Endothelial cell of umbilical vein (primary cell): ENCODE results near the gene KLHL17. TPM values are rescaled to one million over a fixed set of nuclear protein-coding genes. Genes with fewer than 3 reads are reported as not detected.

ENCODE experiments used
- BruUV-seq: library from RNA; stranded (reverse); fragments of 400-500 nt; replicated peaks from 2 replicates; lab custom pipeline; 2021; lab: Mats Ljungman, UMichigan
- CTCF ChIA-PET: fragments of 300-600, 350-600 bp; sonication (Branson Sonifier 250); formaldehyde crosslinking; loops from one replicate; lab custom pipeline; 2021; ENCODE audit warnings: antibody characterized with exemption, inconsistent platforms; lab: Charles Lee
- POLR2A ChIA-PET: fragments of 300-600, 350-600 bp; sonication (Branson Sonifier 250); formaldehyde crosslinking; loops from one replicate; lab custom pipeline; 2021; ENCODE audit warnings: antibody characterized with exemption, inconsistent platforms; lab: Charles Lee
- DNase-seq: peaks from one replicate; pipeline ENCODE4 v3.0.0-alpha.2; 2011; ENCODE audit warnings: low read depth, low spot score
- FAIRE-seq: peaks from 2 replicates; lab custom pipeline; 2011; peaks lifted over from hg19 to GRCh38; lab: Jason Lieb, UNC
- H2AFZ ChIP-seq: 2 replicates; pipeline ENCODE4 v1.6.0; 2012; ENCODE audit warnings: low read depth, low read length, control low read depth, inconsistent platforms
- H3K27ac ChIP-seq: 2 replicates; pipeline ENCODE4 v1.5.1; 2011; ENCODE audit warnings: low read depth, mild to moderate bottlenecking, control low read depth, low read length, moderate library complexity; ENCODE audit not compliant: insufficient read depth
- H3K27me3 ChIP-seq, 2 experiments: 2 replicates each; pipeline versions ENCODE4 v1.6.0 to v1.6.1; 2011; ENCODE audit warnings: low read length in 2 of 2, mixed read lengths in 1 of 2; ENCODE audit not compliant: control insufficient read depth in 2 of 2, insufficient read depth in 2 of 2
- H3K36me3 ChIP-seq, 2 experiments: 2 replicates in 1 of 2; 3 replicates in 1 of 2; pipeline ENCODE4 v1.5.1; 2011; ENCODE audit warnings: low read length in 2 of 2, mild to moderate bottlenecking in 1 of 2, moderate library complexity in 1 of 2; ENCODE audit not compliant: control insufficient read depth in 2 of 2, insufficient read depth in 2 of 2; ENCODE audit errors: extremely low read depth in 1 of 2
- H3K4me1 ChIP-seq: 3 replicates; pipeline ENCODE4 v1.5.1; 2011; ENCODE audit warnings: mild to moderate bottlenecking, low read length; ENCODE audit not compliant: control insufficient read depth, insufficient read depth; ENCODE audit errors: extremely low read depth
- H3K4me2 ChIP-seq: 2 replicates; pipeline ENCODE4 v1.6.1; 2011; ENCODE audit warnings: low read length, control low read depth, mixed read lengths; ENCODE audit not compliant: insufficient read depth
- H3K4me3 ChIP-seq, 3 experiments: fragments of 200-600 bp in 1 of 3; sonication (generic), shearing (Covaris generic) in 1 of 3; replicated peaks in 1 of 3; 2 replicates each; pipeline ENCODE4 v1.5.1; 2011 to 2016; ENCODE audit warnings: control low read depth in 3 of 3, low read length in 3 of 3, mild to moderate bottlenecking in 2 of 3, inconsistent platforms in 1 of 3, low read depth in 1 of 3, moderate library complexity in 1 of 3; ENCODE audit not compliant: insufficient read depth in 1 of 3
- H3K79me2 ChIP-seq: 2 replicates; pipeline ENCODE4 v1.6.0; 2012; ENCODE audit warnings: low read length, inconsistent platforms; ENCODE audit not compliant: control insufficient read depth, insufficient read depth
- H3K9ac ChIP-seq: replicated peaks from 2 replicates; pipeline ENCODE3; 2011; ENCODE audit warnings: low read length, control low read depth; ENCODE audit not compliant: insufficient read depth; ENCODE audit errors: extremely low read depth
- H3K9me1 ChIP-seq: replicated peaks from 3 replicates; pipeline ENCODE4 v1.6.0; 2011; ENCODE audit warnings: mild to moderate bottlenecking, low read length; ENCODE audit not compliant: control insufficient read depth, insufficient read depth; ENCODE audit errors: extremely low read depth
- H3K9me3 ChIP-seq: replicated peaks from 2 replicates; pipeline ENCODE4 v1.5.1; 2012; ENCODE audit warnings: low read length, inconsistent platforms; ENCODE audit not compliant: control insufficient read depth, insufficient read depth
- H4K20me1 ChIP-seq: replicated peaks from 2 replicates; pipeline ENCODE3; 2011; ENCODE audit warnings: mild to moderate bottlenecking, low read length; ENCODE audit not compliant: control insufficient read depth, insufficient read depth; ENCODE audit errors: extremely low read depth
- CTCF ChIP-seq, 2 donors: IDR thresholded peaks; 1 replicate in 1 of 2; 2 replicates in 1 of 2; pipeline ENCODE4 v1.5.1; 2011; ENCODE audit warnings: low read length in 2 of 2, mild to moderate bottlenecking in 2 of 2, moderate library complexity in 2 of 2, control low read depth in 1 of 2, inconsistent platforms in 1 of 2, low read depth in 1 of 2; ENCODE audit not compliant: insufficient read depth in 1 of 2; ENCODE audit errors: extremely low read depth in 1 of 2
- EZH2 ChIP-seq: IDR thresholded peaks from 2 replicates; pipeline ENCODE4 v1.6.1; 2012; ENCODE audit warnings: borderline replicate concordance, low read depth, mild to moderate bottlenecking, moderate library complexity, low read length, inconsistent platforms; ENCODE audit not compliant: severe bottlenecking
- FOS ChIP-seq: IDR thresholded peaks from 2 replicates; pipeline ENCODE4 v1.6.1; 2011; ENCODE audit warnings: mild to moderate bottlenecking, low read length, moderate library complexity, borderline replicate concordance; ENCODE audit not compliant: insufficient read depth
- GATA2 ChIP-seq: IDR thresholded peaks from 2 replicates; pipeline ENCODE4 v1.7.0; 2011; ENCODE audit warnings: low read depth, mild to moderate bottlenecking, moderate library complexity, mixed read lengths, low read length; ENCODE audit not compliant: insufficient read length, insufficient read depth
- JUN ChIP-seq: IDR thresholded peaks from 2 replicates; pipeline ENCODE4 v1.6.1; 2011; ENCODE audit warnings: borderline replicate concordance, low read depth; ENCODE audit not compliant: insufficient read length, insufficient read depth
- POLR2A ChIP-seq: IDR thresholded peaks from 2 replicates; pipeline ENCODE4 v1.6.1; 2012; ENCODE audit warnings: low read depth, mild to moderate bottlenecking, control low read depth, low read length
- POLR2AphosphoS5 ChIP-seq: IDR thresholded peaks from 2 replicates; pipeline ENCODE4 v1.6.1; 2012; ENCODE audit warnings: low read depth, mild to moderate bottlenecking, control low read depth, low read length, moderate library complexity; ENCODE audit not compliant: insufficient read depth
- dilution Hi-C: fragments of 300-500 bp; cut with MboI; formaldehyde crosslinking; loops from one replicate; pipeline ENCODE4 v1.15.0; 2019; ENCODE audit warnings: low sequenced_read_pairs; ENCODE audit not compliant: extremely low pct_ligation_motif_present
- intact Hi-C: fragments of 100-400 bp; cut with micrococcal nuclease; formaldehyde crosslinking; loops from one replicate; pipeline ENCODE4 v1.10.0; 2022
- polyA plus RNA-seq, 4 experiments: library from polyadenylated mRNA; depleted of rRNA in 3 of 4; stranded (reverse) in 3 of 4; unstranded in 1 of 4; fragments of >200 nt; gene quantifications; 2 replicates each; pipeline versions ENCODE4 v1.2.1 to v1.2.3, GENCODE V29; 2011 to 2012; ENCODE audit warnings: missing spikeins in 1 of 4
- total RNA-seq: library from RNA; stranded (reverse); gene quantifications from 2 replicates; pipeline ENCODE4 v1.2.3, GENCODE V29; 2021
- TF ChIP-seq, protein P1 (sequence below): IDR thresholded peaks from 2 replicates; pipeline ENCODE4 v1.6.1; 2011; ENCODE audit not compliant: insufficient read depth, insufficient read length

Gene KLHL17
- total and polyA plus RNA-seq, 2 donors (not counting 3 experiments of a cell fraction or from before 2014, with no cell fraction given): 27.0 to 30.1 TPM

DNA sequence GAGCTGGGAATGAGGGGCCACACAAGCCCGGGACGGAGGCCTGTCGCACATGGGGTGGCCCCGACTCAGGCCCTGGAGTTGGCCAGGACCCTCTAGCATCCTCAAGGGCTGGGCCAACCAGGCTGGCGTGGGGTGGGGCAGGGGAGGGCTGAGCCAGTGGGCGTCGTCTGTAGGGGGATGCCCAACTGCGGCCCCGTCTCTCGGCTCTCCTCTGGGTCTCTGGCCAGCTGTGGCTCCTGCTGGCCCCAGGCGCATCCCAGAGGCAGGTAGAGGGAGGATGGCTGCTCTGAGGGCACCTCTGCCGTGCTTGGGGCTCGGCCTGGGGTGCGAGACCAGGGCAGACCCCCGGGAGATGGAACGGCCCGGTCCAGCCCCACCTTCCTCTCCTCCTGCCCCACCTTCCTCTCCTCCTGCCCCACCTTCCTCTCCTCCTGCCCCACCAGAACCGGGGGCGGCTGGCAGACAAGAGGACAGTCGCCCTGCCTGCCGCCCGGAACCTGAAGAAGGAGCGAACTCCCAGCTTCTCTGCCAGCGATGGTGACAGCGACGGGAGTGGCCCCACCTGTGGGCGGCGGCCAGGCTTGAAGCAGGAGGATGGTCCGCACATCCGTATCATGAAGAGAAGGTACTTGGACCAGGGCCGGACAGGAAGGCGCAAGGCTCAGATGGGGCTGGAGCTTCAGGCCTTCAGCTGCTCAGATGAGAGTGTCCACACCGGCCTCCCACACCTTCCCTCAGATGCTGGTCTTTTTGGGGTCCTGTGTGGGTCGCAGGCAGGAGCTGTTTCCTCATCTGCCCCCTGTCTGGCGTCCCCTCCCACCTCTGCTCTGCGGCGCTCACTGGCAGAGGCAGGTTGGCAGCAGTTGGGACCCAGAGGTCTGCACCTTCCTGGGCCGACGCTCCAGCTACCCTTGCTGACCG, 30.4 kb upstream of the KLHL17 start:
- intact Hi-C loops: no loop called here
- TF ChIP-seq EZH2 (no peak), POLR2A (no peak), FOS (no peak), POLR2AphosphoS5 (no peak), JUN (no peak), CTCF (IDR thresholded peaks at IDR 0.05; ENCODE audit: extremely low read depth in 1 of 2, insufficient read depth in 1 of 2, low read depth in 1 of 2, low read length in 2 of 2) (no peak), GATA2 (no peak)
- TF ChIP-seq, protein P1, sequence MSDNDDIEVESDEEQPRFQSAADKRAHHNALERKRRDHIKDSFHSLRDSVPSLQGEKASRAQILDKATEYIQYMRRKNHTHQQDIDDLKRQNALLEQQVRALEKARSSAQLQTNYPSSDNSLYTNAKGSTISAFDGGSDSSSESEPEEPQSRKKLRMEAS: no peak
- BruUV-seq: no TSS peak
- no peaks in the 10 kb centered on the region for H3K4me1 ChIP-seq
- no peak for DNase-seq
- H3K27ac ChIP-seq: no peak overlapping the region
- no peak overlapping the region for H2AFZ ChIP-seq
- no peaks in the 10 kb centered on the region for H3K79me2 ChIP-seq
- H3K36me3 ChIP-seq: no peaks in the 10 kb centered on the region
- no peaks in the 10 kb centered on the region for H3K9me1 ChIP-seq
- FAIRE-seq: no peak
- H3K9me3 ChIP-seq: no peaks in the 10 kb centered on the region
- no peaks in the 10 kb centered on the region for H4K20me1 ChIP-seq
- H3K4me3 ChIP-seq: no peak overlapping the region
- POLR2A ChIA-PET: no interaction called here
- H3K9ac ChIP-seq: no peak overlapping the region
- peaks cover 20 to 21% of the 10 kb centered on the region in 2 experiments for H3K27me3 ChIP-seq
- CTCF ChIA-PET: interaction anchor here (1.0 to 2.9 kb wide), 4 partner anchors 9 to 40 kb away, joined by 3 to 13 read pairs (median 4); no protein-coding TSS in a partner anchor
- dilution Hi-C loops: no loop called here
- H3K4me2 ChIP-seq: no peak overlapping the region
